Body of pancreas (tissue), 4 donors: ENCODE data around the gene OOSP1.

Experiments
- CTCF ChIP-seq, 7 experiments: fragments of 450-650 bp in 4 of 7; fragments of 200-600 bp in 3 of 7; sonication (generic) in 3 of 7; IDR thresholded peaks; one replicate each; pipeline ENCODE4 v1.5.1; 2016 to 2019; ENCODE audit warnings: antibody characterized with exemption in 7 of 7
- POLR2A ChIP-seq, 3 donors: fragments of 450-650 bp; IDR thresholded peaks; one replicate each; pipeline ENCODE4 v1.6.1; 2016; ENCODE audit warnings: antibody characterized with exemption in 3 of 3, mild to moderate bottlenecking in 2 of 3

- TF ChIP-seq CTCF (IDR thresholded peaks at IDR 0.05) (no peak), POLR2A (IDR thresholded peaks at IDR 0.05) (no peak)
Measured at GRCh38 chr11:59891781-59892181, 46.5 kb upstream of the OOSP1 start.
